Keratinocyte (primary cell): Measurements from ENCODE around the gene TBKBP1. TPM values are rescaled to one million over a fixed set of nuclear protein-coding genes. Genes with fewer than 3 reads are reported as not detected.
A peak's percentile ranks its signal among the peaks of the same experiment; 100 is the strongest.

Experiments
- DNase-seq: peaks from one replicate; pipeline ENCODE4 v3.0.0-alpha.2; 2011; ENCODE audit warnings: low read depth, missing footprints, low spot score
- FAIRE-seq: peaks from 2 replicates; lab custom pipeline; 2011; peaks lifted over from hg19 to GRCh38; lab: Jason Lieb, UNC
- H2AFZ ChIP-seq: 2 replicates; pipeline ENCODE4 v1.6.0; 2012; ENCODE audit warnings: low read length, control low read depth, inconsistent platforms; ENCODE audit not compliant: control insufficient read depth
- H3K27ac ChIP-seq: 2 replicates; pipeline ENCODE4 v1.5.1; 2011; ENCODE audit warnings: low read length; ENCODE audit not compliant: control insufficient read depth, insufficient read depth
- H3K27me3 ChIP-seq: 3 replicates; pipeline ENCODE4 v1.6.0; 2011; ENCODE audit warnings: low read length; ENCODE audit not compliant: control insufficient read depth, insufficient read depth; ENCODE audit errors: extremely low read depth
- H3K36me3 ChIP-seq, 2 experiments: 2 replicates in 1 of 2; 3 replicates in 1 of 2; pipeline ENCODE4 v1.5.1; 2011; ENCODE audit warnings: low read length in 2 of 2, mild to moderate bottlenecking in 1 of 2; ENCODE audit not compliant: control insufficient read depth in 2 of 2, insufficient read depth in 2 of 2; ENCODE audit errors: extremely low read depth in 1 of 2
- H3K4me1 ChIP-seq: 3 replicates; pipeline ENCODE4 v1.5.1; 2011; ENCODE audit warnings: low read length; ENCODE audit not compliant: control insufficient read depth, insufficient read depth; ENCODE audit errors: extremely low read depth
- H3K4me2 ChIP-seq: 3 replicates; pipeline ENCODE4 v1.6.0; 2011; ENCODE audit warnings: low read depth, low read length; ENCODE audit not compliant: control insufficient read depth, insufficient read depth; ENCODE audit errors: extremely low read depth
- H3K4me3 ChIP-seq, 3 experiments: fragments of 200-600 bp in 1 of 3; sonication (generic) in 1 of 3; 2 replicates in 2 of 3; 3 replicates in 1 of 3; pipeline ENCODE4 v1.5.1; 2011 to 2016; ENCODE audit warnings: low read length in 3 of 3, mild to moderate bottlenecking in 3 of 3, control low read depth in 2 of 3, inconsistent platforms in 1 of 3, low read depth in 1 of 3, mixed read lengths in 1 of 3, mixed run types in 1 of 3, moderate library complexity in 1 of 3; ENCODE audit not compliant: control insufficient read depth in 2 of 3, insufficient read depth in 2 of 3; ENCODE audit errors: extremely low read depth in 1 of 3
- H3K79me2 ChIP-seq: 2 replicates; pipeline ENCODE4 v1.6.0; 2012; ENCODE audit warnings: low read length; ENCODE audit not compliant: control insufficient read depth, insufficient read depth
- H3K9ac ChIP-seq: 3 replicates; pipeline ENCODE4 v1.6.0; 2011; ENCODE audit warnings: low read length; ENCODE audit not compliant: control insufficient read depth, insufficient read depth; ENCODE audit errors: extremely low read depth
- H3K9me1 ChIP-seq: 3 replicates; pipeline ENCODE4 v1.6.0; 2011; ENCODE audit warnings: low read length; ENCODE audit not compliant: control insufficient read depth, insufficient read depth; ENCODE audit errors: extremely low read depth
- H3K9me3 ChIP-seq: 2 replicates; pipeline ENCODE4 v1.5.1; 2012; ENCODE audit warnings: low read depth, low read length; ENCODE audit not compliant: control insufficient read depth
- H4K20me1 ChIP-seq: 3 replicates; pipeline ENCODE4 v1.6.0; 2011; ENCODE audit warnings: low read length; ENCODE audit not compliant: control insufficient read depth, insufficient read depth; ENCODE audit errors: extremely low read depth
- CTCF ChIP-seq, 3 experiments: IDR thresholded peaks in 1 of 3; conservative IDR thresholded peaks in 1 of 3; optimal IDR thresholded peaks in 1 of 3; 2 replicates in 2 of 3; 3 replicates in 1 of 3; pipeline versions ENCODE3 to v1.5.1; 2011; ENCODE audit warnings: low read length in 3 of 3, mild to moderate bottlenecking in 3 of 3, moderate library complexity in 2 of 3, control low read depth in 1 of 3, inconsistent platforms in 1 of 3; ENCODE audit not compliant: insufficient read depth in 2 of 3; ENCODE audit errors: extremely low read depth in 1 of 3
- EZH2 ChIP-seq: IDR thresholded peaks from one replicate; pipeline ENCODE4 v1.6.1; 2012; ENCODE audit warnings: inconsistent platforms, mild to moderate bottlenecking, low read length, moderate library complexity
- dilution Hi-C: fragments of 300-500 bp; cut with MboI; formaldehyde crosslinking; loops from one replicate; pipeline ENCODE4 v1.7.0; 2020; ENCODE audit warnings: low sequenced_read_pairs; ENCODE audit not compliant: extremely low pct_ligation_motif_present
- polyA plus RNA-seq, 5 experiments: library from polyadenylated mRNA; depleted of rRNA in 3 of 5; stranded (reverse) in 3 of 5; stranded (forward) in 1 of 5; unstranded in 1 of 5; fragments of >200 nt; gene quantifications; 1 replicate in 1 of 5; 2 replicates in 3 of 5; 3 replicates in 1 of 5; pipeline versions ENCODE4 v1.2.1 to v1.2.3, GENCODE V29; 2011 to 2012; ENCODE audit warnings: missing spikeins in 2 of 5, low read depth in 1 of 5, low replicate concordance in 1 of 5

Gene TBKBP1
- polyA plus RNA-seq, 1 donor (not counting 4 experiments of a cell fraction or from before 2014, with no cell fraction given), result 4.3 TPM

- no peaks in the 10 kb centered on the region for H3K9me3 ChIP-seq
- H3K79me2 ChIP-seq, result no peaks in the 10 kb centered on the region
- H3K27ac ChIP-seq, result no peak overlapping the region
- no peaks in the 10 kb centered on the region for H4K20me1 ChIP-seq
- TF ChIP-seq EZH2 (no peak), CTCF (optimal IDR thresholded peaks at IDR 0.05 in 1 of 3, IDR thresholded peaks at IDR 0.05 in 1 of 3, conservative IDR thresholded peaks at IDR 0.05 in 1 of 3; ENCODE audit: extremely low read depth in 1 of 3, insufficient read depth in 2 of 3, low read length in 3 of 3) (no peak)
- no peak for FAIRE-seq
- H3K4me2 ChIP-seq, result peak overlapping the region; percentile 80
- dilution Hi-C loops, result no loop called here
- DNase-seq, result no peak
- H3K9me1 ChIP-seq, result no peaks in the 10 kb centered on the region
- H3K4me3 ChIP-seq, result peak overlapping the region; percentile 67 to 73 (median 69)
- H2AFZ ChIP-seq, result peak overlapping the region; percentile 76
- peak overlapping the region; percentile 68 for H3K9ac ChIP-seq
- H3K36me3 ChIP-seq, result peaks cover 0 to 2% of the 10 kb centered on the region in 2 experiments
- peaks cover 5% of the 10 kb centered on the region for H3K27me3 ChIP-seq
- peaks cover 13% of the 10 kb centered on the region for H3K4me1 ChIP-seq
These were observed 1.7 kb downstream of the TBKBP1 start for GRCh38 chr17:47695429-47696376.

- dilution Hi-C loops, result no loop called here
- Histone ChIP-seq H3K9me1 (no peaks in the 10 kb centered on the region), H3K9me3 (no peaks in the 10 kb centered on the region), H3K4me3 (no peak overlapping the region), H3K79me2 (no peaks in the 10 kb centered on the region), H3K27me3 (peaks cover 5% of the 10 kb centered on the region), H3K36me3 (peaks cover 0 to 3% of the 10 kb centered on the region in 2 experiments), H3K4me2 (no peak overlapping the region), H3K9ac (no peak overlapping the region), H4K20me1 (no peaks in the 10 kb centered on the region), H3K27ac (no peak overlapping the region), H2AFZ (no peak overlapping the region), H3K4me1 (peaks cover 13% of the 10 kb centered on the region)
- TF ChIP-seq CTCF (optimal IDR thresholded peaks at IDR 0.05 in 1 of 3, IDR thresholded peaks at IDR 0.05 in 1 of 3, conservative IDR thresholded peaks at IDR 0.05 in 1 of 3; ENCODE audit: extremely low read depth in 1 of 3, insufficient read depth in 2 of 3, low read length in 3 of 3) (no peak), EZH2 (no peak)
- DNase-seq (no peak), FAIRE-seq (no peak)
These were observed 3.0 kb downstream of the TBKBP1 start for GRCh38 chr17:47696717-47697642.
